Karpas-422 (cell line): ENCODE measurements around the gene PTPN6. TPM values are rescaled to one million over a fixed set of nuclear protein-coding genes. Genes with fewer than 3 reads are reported as not detected.

ENCODE experiments used
- DNase-seq: peaks from one replicate; pipeline ENCODE4 v3.0.0-alpha.2; 2015
- H2AFZ ChIP-seq: fragments of 200-600 bp; sonication (generic); 2 replicates; pipeline ENCODE4 v1.6.1; 2014; ENCODE audit warnings: antibody characterized with exemption, low read length, mixed read lengths
- H3K27ac ChIP-seq: fragments of 200-600 bp; sonication (generic); 2 replicates; pipeline ENCODE4 v1.5.1; 2014; ENCODE audit warnings: mild to moderate bottlenecking, low read length, moderate library complexity
- H3K27me3 ChIP-seq: fragments of 200-600 bp; sonication (generic); 2 replicates; pipeline ENCODE4 v1.6.1; 2014; ENCODE audit warnings: low read length, mixed read lengths
- H3K36me3 ChIP-seq: fragments of 200-600 bp; sonication (generic); 2 replicates; pipeline ENCODE4 v1.6.1; 2014; ENCODE audit warnings: low read length, mixed read lengths; ENCODE audit not compliant: insufficient read depth
- H3K4me1 ChIP-seq: fragments of 200-600 bp; sonication (generic); 2 replicates; pipeline ENCODE4 v1.6.1; 2014; ENCODE audit warnings: mild to moderate bottlenecking, low read length, mixed read lengths
- H3K4me2 ChIP-seq: fragments of 200-600 bp; sonication (generic); 2 replicates; pipeline ENCODE4 v1.6.1; 2014; ENCODE audit warnings: low read length, low read depth, mild to moderate bottlenecking; ENCODE audit not compliant: poor library complexity, severe bottlenecking
- H3K4me3 ChIP-seq: fragments of 200-600 bp; sonication (generic); 2 replicates; pipeline ENCODE4 v1.5.1; 2014; ENCODE audit warnings: mild to moderate bottlenecking, antibody characterized with exemption, low read length, mixed read lengths
- H3K79me2 ChIP-seq: fragments of 200-600 bp; sonication (generic); 2 replicates; pipeline ENCODE4 v1.6.1; 2014; ENCODE audit warnings: mild to moderate bottlenecking, low read length, mixed read lengths
- H3K9ac ChIP-seq: fragments of 200-600 bp; sonication (generic); 2 replicates; pipeline ENCODE4 v1.6.0; 2014; ENCODE audit warnings: low read length
- H3K9me2 ChIP-seq: fragments of 200-600 bp; sonication (generic), shearing (Covaris generic); replicated peaks from 2 replicates; pipeline ENCODE4 v1.6.0; 2014; ENCODE audit warnings: mild to moderate bottlenecking, low read length, moderate library complexity; ENCODE audit not compliant: insufficient read depth
- H3K9me3 ChIP-seq: fragments of 300-700, 200-600 bp; sonication (generic); 2 replicates; pipeline ENCODE4 v1.6.1; 2014; ENCODE audit warnings: low read length, mixed read lengths
- H4K20me1 ChIP-seq: fragments of 200-600 bp; sonication (generic); 2 replicates; pipeline ENCODE4 v1.6.1; 2014; ENCODE audit warnings: mild to moderate bottlenecking, antibody characterized with exemption, low read length, low read depth; ENCODE audit not compliant: insufficient read depth
- total RNA-seq: library from RNA; depleted of rRNA; stranded (reverse); fragments of >200 nt; shearing (Covaris generic); gene quantifications from 2 replicates; pipeline ENCODE4 v1.2.3, GENCODE V29; 2014; ENCODE audit warnings: low replicate concordance

PTPN6 gene
- total RNA-seq, 1 experiment from 2014 or later, result 411 TPM

- Histone ChIP-seq H3K79me2 (peaks cover 6% of the 10 kb centered on the region; the same call in 1 of the 2 replicates), H3K27ac (peak overlapping the region; percentile 84), H3K4me1 (peaks cover 82% of the 10 kb centered on the region), H3K4me3 (peak overlapping the region; percentile 43), H2AFZ (no peak overlapping the region), H3K9ac (peak overlapping the region; percentile 50), H4K20me1 (peaks cover 24% of the 10 kb centered on the region; the same call in 1 of the 2 replicates), H3K9me3 (no peaks in the 10 kb centered on the region), H3K9me2 (no peaks in the 10 kb centered on the region), H3K27me3 (no peaks in the 10 kb centered on the region), H3K4me2 (peak overlapping the region; percentile 83), H3K36me3 (peaks cover 27% of the 10 kb centered on the region; the same call in 1 of the 2 replicates)
- DNase-seq, result peak; percentile 82
Observed at GRCh38 chr12:6959058-6959804, 8.1 kb downstream of the PTPN6 start.

GRCh38 chr12:6959805-6960592, 8.8 kb downstream of the PTPN6 start:
- H3K9ac ChIP-seq, result peak overlapping the region; percentile 50
- no peaks in the 10 kb centered on the region for H3K9me3 ChIP-seq
- H2AFZ ChIP-seq, result no peak overlapping the region
- no peak overlapping the region for H3K4me3 ChIP-seq
- H3K9me2 ChIP-seq, result no peaks in the 10 kb centered on the region
- no peak for DNase-seq
- H3K36me3 ChIP-seq, result peaks cover 23% of the 10 kb centered on the region; the same call in 1 of the 2 replicates
- peak overlapping the region; percentile 83 for H3K4me2 ChIP-seq
- peaks cover 82% of the 10 kb centered on the region for H3K4me1 ChIP-seq
- peaks cover 16% of the 10 kb centered on the region; the same call in 1 of the 2 replicates for H4K20me1 ChIP-seq
- H3K79me2 ChIP-seq, result no peaks in the 10 kb centered on the region
- peak overlapping the region; percentile 84 for H3K27ac ChIP-seq
- no peaks in the 10 kb centered on the region for H3K27me3 ChIP-seq

GRCh38 chr12:6960593-6961277, 9.6 kb downstream of the PTPN6 start:
- H3K9me3 ChIP-seq, result no peaks in the 10 kb centered on the region
- H3K36me3 ChIP-seq, result peaks cover 21% of the 10 kb centered on the region; the same call in 1 of the 2 replicates
- H3K9me2 ChIP-seq, result no peaks in the 10 kb centered on the region
- peak overlapping the region; percentile 44 for H3K9ac ChIP-seq
- peak overlapping the region; percentile 79 for H3K27ac ChIP-seq
- no peak for DNase-seq
- H3K4me2 ChIP-seq, result peak overlapping the region; percentile 38
- H4K20me1 ChIP-seq, result peaks cover 14% of the 10 kb centered on the region; the same call in 1 of the 2 replicates
- H3K79me2 ChIP-seq, result no peaks in the 10 kb centered on the region
- H2AFZ ChIP-seq, result no peak overlapping the region
- H3K4me3 ChIP-seq, result no peak overlapping the region; the same call in 1 of the 2 replicates
- H3K4me1 ChIP-seq, result peaks cover 81% of the 10 kb centered on the region
- H3K27me3 ChIP-seq, result no peaks in the 10 kb centered on the region

- no peak overlapping the region for H2AFZ ChIP-seq
- no peaks in the 10 kb centered on the region for H3K9me2 ChIP-seq
- H3K27ac ChIP-seq, result peak overlapping the region; percentile 79
- no peaks in the 10 kb centered on the region for H3K79me2 ChIP-seq
- peak overlapping the region; percentile 44 for H3K9ac ChIP-seq
- peaks cover 14% of the 10 kb centered on the region; the same call in 1 of the 2 replicates for H4K20me1 ChIP-seq
- H3K36me3 ChIP-seq, result peaks cover 23% of the 10 kb centered on the region; the same call in 1 of the 2 replicates
- no peaks in the 10 kb centered on the region for H3K9me3 ChIP-seq
- no peak overlapping the region; the same call in 1 of the 2 replicates for H3K4me3 ChIP-seq
- peak; percentile 75 for DNase-seq
- H3K4me2 ChIP-seq, result peak overlapping the region; percentile 38
- H3K27me3 ChIP-seq, result no peaks in the 10 kb centered on the region
- H3K4me1 ChIP-seq, result peaks cover 77% of the 10 kb centered on the region
Observed at GRCh38 chr12:6961278-6961694, 10.1 kb downstream of the PTPN6 start.

GRCh38 chr12:6961695-6962284, 10.6 kb downstream of the PTPN6 start:
- Histone ChIP-seq H3K9me3 (no peaks in the 10 kb centered on the region), H3K9me2 (no peaks in the 10 kb centered on the region), H3K9ac (peak overlapping the region; percentile 44), H2AFZ (no peak overlapping the region), H3K4me2 (peak overlapping the region; percentile 38), H3K27me3 (no peaks in the 10 kb centered on the region), H4K20me1 (peaks cover 14% of the 10 kb centered on the region; the same call in 1 of the 2 replicates), H3K79me2 (no peaks in the 10 kb centered on the region), H3K36me3 (peaks cover 23% of the 10 kb centered on the region; the same call in 1 of the 2 replicates), H3K27ac (peak overlapping the region; percentile 79), H3K4me1 (peaks cover 72% of the 10 kb centered on the region), H3K4me3 (no peak overlapping the region)
- peak; percentile 90 for DNase-seq

GRCh38 chr12:6962285-6963015, 11.3 kb downstream of the PTPN6 start:
- H2AFZ ChIP-seq, result no peak overlapping the region

GRCh38 chr12:6963016-6963731, 12.0 kb downstream of the PTPN6 start:
- Histone ChIP-seq H4K20me1 (peaks cover 9% of the 10 kb centered on the region; the same call in 1 of the 2 replicates), H3K9me3 (no peaks in the 10 kb centered on the region), H3K4me1 (peaks cover 65% of the 10 kb centered on the region), H3K27me3 (no peaks in the 10 kb centered on the region), H3K36me3 (peaks cover 30% of the 10 kb centered on the region), H2AFZ (no peak overlapping the region), H3K79me2 (peaks cover 2% of the 10 kb centered on the region), H3K4me2 (no peak overlapping the region), H3K9me2 (no peaks in the 10 kb centered on the region), H3K27ac (no peak overlapping the region), H3K9ac (no peak overlapping the region), H3K4me3 (no peak overlapping the region)
- DNase-seq, result peak; percentile 72

More at GRCh38 chr12:6962285-6963015, 11.3 kb downstream of the PTPN6 start:
- Histone ChIP-seq H4K20me1 (peaks cover 14% of the 10 kb centered on the region; the same call in 1 of the 2 replicates), H3K79me2 (no peaks in the 10 kb centered on the region), H3K4me2 (peak overlapping the region; percentile 38), H3K4me1 (peaks cover 65% of the 10 kb centered on the region), H3K27ac (peak overlapping the region; percentile 79), H3K9me3 (no peaks in the 10 kb centered on the region), H3K9me2 (no peaks in the 10 kb centered on the region), H3K9ac (peak overlapping the region; percentile 44), H3K36me3 (peaks cover 28% of the 10 kb centered on the region; the same call in 1 of the 2 replicates), H3K27me3 (no peaks in the 10 kb centered on the region), H3K4me3 (no peak overlapping the region)
- DNase-seq, result peak; percentile 76
